ENCODE data around the gene RILPL2. TPM values are rescaled to one million over a fixed set of nuclear protein-coding genes. Genes with fewer than 3 reads are reported as not detected.

The RILPL2 gene
- total and polyA plus RNA-seq, 2 of the 13 experiments (the other 11 are each of a cell fraction or from before 2014, with no cell fraction given) = 2.7 to 8.1 TPM

- TF ChIP-seq SRF (IDR thresholded peaks at IDR 0.05; ENCODE audit: low read depth, low read length) (no peak), THAP11 (CRISPR knock-in tag; IDR thresholded peaks at IDR 0.05) (no peak; the same call in 1 of the 2 replicates), ZNF451 (CRISPR knock-in tag; IDR thresholded peaks at IDR 0.05) (no peak; the same call in 1 of the 2 replicates), CTCF (CRISPR knock-in tag; IDR thresholded peaks at IDR 0.05) (no peak; the same call in 1 of the 2 replicates), SIN3B (IDR thresholded peaks at IDR 0.05; ENCODE audit: low read length) (no peak), ZNF350 (CRISPR knock-in tag; IDR thresholded peaks at IDR 0.05; ENCODE audit: borderline replicate concordance, low read depth) (no peak), ZNF337 (CRISPR knock-in tag; IDR thresholded peaks at IDR 0.05; ENCODE audit: borderline replicate concordance, low read depth) (no peak), ZNF672 (CRISPR knock-in tag; IDR thresholded peaks at IDR 0.05) (no peak), ZNF513 (CRISPR knock-in tag; conservative IDR thresholded peaks at IDR 0.05) (no peak), WIZ (CRISPR knock-in tag; IDR thresholded peaks at IDR 0.05) (no peak), RBAK (CRISPR knock-in tag; IDR thresholded peaks at IDR 0.05) (no peak), MXD1 (CRISPR knock-in tag; IDR thresholded peaks at IDR 0.05) (peak; percentile 61; the same call in 1 of the 2 replicates)
- TF ChIP-seq, protein P1, sequence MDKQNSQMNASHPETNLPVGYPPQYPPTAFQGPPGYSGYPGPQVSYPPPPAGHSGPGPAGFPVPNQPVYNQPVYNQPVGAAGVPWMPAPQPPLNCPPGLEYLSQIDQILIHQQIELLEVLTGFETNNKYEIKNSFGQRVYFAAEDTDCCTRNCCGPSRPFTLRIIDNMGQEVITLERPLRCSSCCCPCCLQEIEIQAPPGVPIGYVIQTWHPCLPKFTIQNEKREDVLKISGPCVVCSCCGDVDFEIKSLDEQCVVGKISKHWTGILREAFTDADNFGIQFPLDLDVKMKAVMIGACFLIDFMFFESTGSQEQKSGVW (CRISPR knock-in tag; IDR thresholded peaks at IDR 0.05; ENCODE audit: borderline replicate concordance) = no peak
- TF ChIP-seq, protein P2, sequence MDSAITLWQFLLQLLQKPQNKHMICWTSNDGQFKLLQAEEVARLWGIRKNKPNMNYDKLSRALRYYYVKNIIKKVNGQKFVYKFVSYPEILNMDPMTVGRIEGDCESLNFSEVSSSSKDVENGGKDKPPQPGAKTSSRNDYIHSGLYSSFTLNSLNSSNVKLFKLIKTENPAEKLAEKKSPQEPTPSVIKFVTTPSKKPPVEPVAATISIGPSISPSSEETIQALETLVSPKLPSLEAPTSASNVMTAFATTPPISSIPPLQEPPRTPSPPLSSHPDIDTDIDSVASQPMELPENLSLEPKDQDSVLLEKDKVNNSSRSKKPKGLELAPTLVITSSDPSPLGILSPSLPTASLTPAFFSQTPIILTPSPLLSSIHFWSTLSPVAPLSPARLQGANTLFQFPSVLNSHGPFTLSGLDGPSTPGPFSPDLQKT (CRISPR knock-in tag; IDR thresholded peaks at IDR 0.05; ENCODE audit: borderline replicate concordance) = no peak
- TF ChIP-seq, protein P3, sequence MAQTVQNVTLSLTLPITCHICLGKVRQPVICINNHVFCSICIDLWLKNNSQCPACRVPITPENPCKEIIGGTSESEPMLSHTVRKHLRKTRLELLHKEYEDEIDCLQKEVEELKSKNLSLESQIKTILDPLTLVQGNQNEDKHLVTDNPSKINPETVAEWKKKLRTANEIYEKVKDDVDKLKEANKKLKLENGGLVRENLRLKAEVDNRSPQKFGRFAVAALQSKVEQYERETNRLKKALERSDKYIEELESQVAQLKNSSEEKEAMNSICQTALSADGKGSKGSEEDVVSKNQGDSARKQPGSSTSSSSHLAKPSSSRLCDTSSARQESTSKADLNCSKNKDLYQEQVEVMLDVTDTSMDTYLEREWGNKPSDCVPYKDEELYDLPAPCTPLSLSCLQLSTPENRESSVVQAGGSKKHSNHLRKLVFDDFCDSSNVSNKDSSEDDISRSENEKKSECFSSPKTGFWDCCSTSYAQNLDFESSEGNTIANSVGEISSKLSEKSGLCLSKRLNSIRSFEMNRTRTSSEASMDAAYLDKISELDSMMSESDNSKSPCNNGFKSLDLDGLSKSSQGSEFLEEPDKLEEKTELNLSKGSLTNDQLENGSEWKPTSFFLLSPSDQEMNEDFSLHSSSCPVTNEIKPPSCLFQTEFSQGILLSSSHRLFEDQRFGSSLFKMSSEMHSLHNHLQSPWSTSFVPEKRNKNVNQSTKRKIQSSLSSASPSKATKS (CRISPR knock-in tag; IDR thresholded peaks at IDR 0.05) = no peak
- TF ChIP-seq, protein P4, sequence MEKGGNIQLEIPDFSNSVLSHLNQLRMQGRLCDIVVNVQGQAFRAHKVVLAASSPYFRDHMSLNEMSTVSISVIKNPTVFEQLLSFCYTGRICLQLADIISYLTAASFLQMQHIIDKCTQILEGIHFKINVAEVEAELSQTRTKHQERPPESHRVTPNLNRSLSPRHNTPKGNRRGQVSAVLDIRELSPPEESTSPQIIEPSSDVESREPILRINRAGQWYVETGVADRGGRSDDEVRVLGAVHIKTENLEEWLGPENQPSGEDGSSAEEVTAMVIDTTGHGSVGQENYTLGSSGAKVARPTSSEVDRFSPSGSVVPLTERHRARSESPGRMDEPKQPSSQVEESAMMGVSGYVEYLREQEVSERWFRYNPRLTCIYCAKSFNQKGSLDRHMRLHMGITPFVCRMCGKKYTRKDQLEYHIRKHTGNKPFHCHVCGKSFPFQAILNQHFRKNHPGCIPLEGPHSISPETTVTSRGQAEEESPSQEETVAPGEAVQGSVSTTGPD (CRISPR knock-in tag; IDR thresholded peaks at IDR 0.05) = no peak
Measured at GRCh38 chr12:123389560-123390351, 46.7 kb downstream of the RILPL2 start (continued).

Data from HepG2 (cell line).